ENCODE data around the gene GRK4. TPM values are rescaled to one million over a fixed set of nuclear protein-coding genes. Genes with fewer than 3 reads are reported as not detected.
"Not testable (repeated sequence)": the region's sequence is repeated elsewhere in the genome, so short reads cannot be mapped to it uniquely, and the experiment has no call there.

GRK4 gene
- total RNA-seq, 1 donor from 2014 or later, result 14.9 TPM

GRCh38 chr4:2981256-2981819, 18.0 kb downstream of the GRK4 start:
- Mint-ChIP-seq H3K27ac (no peak overlapping the region), H3K36me3 (ENCODE audit: insufficient read depth) (no peaks in the 10 kb centered on the region), H3K27me3 (peaks cover 5% of the 10 kb centered on the region), H3K9me3 (ENCODE audit: low read depth) (no peaks in the 10 kb centered on the region), H3K4me1 (ENCODE audit: low read depth) (peaks cover 9% of the 10 kb centered on the region), H3K4me3 (ENCODE audit: low read depth) (no peak overlapping the region)
- TF ChIP-seq CTCF (IDR thresholded peaks at IDR 0.05; ENCODE audit: unreplicated experiment), result no peak
- DNase-seq (ENCODE audit: low spot score, unreplicated experiment), result no peak

- H3K27ac Mint-ChIP-seq, result no peak overlapping the region
- no peak for TF ChIP-seq CTCF (IDR thresholded peaks at IDR 0.05; ENCODE audit: unreplicated experiment)
Measured at GRCh38 chr4:2982012-2982411, 18.6 kb downstream of the GRK4 start.

GRCh38 chr4:2983715-2984114, 20.3 kb downstream of the GRK4 start:
- not testable (repeated sequence) for H3K4me3 Mint-ChIP-seq (ENCODE audit: low read depth); H3K27me3 Mint-ChIP-seq; H3K27ac Mint-ChIP-seq; DNase-seq (ENCODE audit: low spot score, unreplicated experiment); H3K36me3 Mint-ChIP-seq (ENCODE audit: insufficient read depth); H3K9me3 Mint-ChIP-seq (ENCODE audit: low read depth); H3K4me1 Mint-ChIP-seq (ENCODE audit: low read depth)

More at GRCh38 chr4:2982012-2982411, 18.6 kb downstream of the GRK4 start:
- H3K9me3 Mint-ChIP-seq (ENCODE audit: low read depth), result no peaks in the 10 kb centered on the region
- H3K36me3 Mint-ChIP-seq (ENCODE audit: insufficient read depth), result no peaks in the 10 kb centered on the region
- H3K27me3 Mint-ChIP-seq, result peaks cover 5% of the 10 kb centered on the region
- peaks cover 5% of the 10 kb centered on the region for H3K4me1 Mint-ChIP-seq (ENCODE audit: low read depth)
- H3K4me3 Mint-ChIP-seq (ENCODE audit: low read depth), result no peak overlapping the region
- DNase-seq (ENCODE audit: low spot score, unreplicated experiment), result no peak

DNA sequence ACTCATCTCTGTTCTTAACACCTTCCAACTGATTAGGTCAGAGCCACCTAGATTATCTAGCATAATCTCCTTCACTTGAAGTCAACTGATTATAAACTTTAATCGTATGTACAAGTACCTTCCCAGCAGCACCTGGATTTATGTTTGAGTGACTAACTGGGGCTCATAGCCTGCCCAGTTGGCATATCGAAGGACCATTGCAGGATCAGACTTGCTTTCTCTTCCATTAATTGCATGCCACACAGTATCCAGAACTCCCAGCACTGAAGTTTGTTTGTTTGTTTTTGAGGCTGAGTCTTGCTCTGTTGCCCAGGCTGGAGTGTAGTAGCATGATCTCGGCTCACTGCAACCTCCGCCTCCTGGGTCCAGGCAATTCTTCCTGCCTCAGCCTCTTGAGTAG, 27.9 kb downstream of the GRK4 start:
- peaks cover 4% of the 10 kb centered on the region for H3K36me3 Mint-ChIP-seq (ENCODE audit: insufficient read depth)
- H3K4me1 Mint-ChIP-seq (ENCODE audit: low read depth), result no peaks in the 10 kb centered on the region
- no peak overlapping the region for H3K4me3 Mint-ChIP-seq (ENCODE audit: low read depth)
- no peak for TF ChIP-seq CTCF (IDR thresholded peaks at IDR 0.05; ENCODE audit: unreplicated experiment)
- H3K27ac Mint-ChIP-seq, result no peak overlapping the region
- H3K27me3 Mint-ChIP-seq, result no peaks in the 10 kb centered on the region
- DNase-seq (ENCODE audit: low spot score, unreplicated experiment), result no peak
- no peaks in the 10 kb centered on the region for H3K9me3 Mint-ChIP-seq (ENCODE audit: low read depth)

DNA sequence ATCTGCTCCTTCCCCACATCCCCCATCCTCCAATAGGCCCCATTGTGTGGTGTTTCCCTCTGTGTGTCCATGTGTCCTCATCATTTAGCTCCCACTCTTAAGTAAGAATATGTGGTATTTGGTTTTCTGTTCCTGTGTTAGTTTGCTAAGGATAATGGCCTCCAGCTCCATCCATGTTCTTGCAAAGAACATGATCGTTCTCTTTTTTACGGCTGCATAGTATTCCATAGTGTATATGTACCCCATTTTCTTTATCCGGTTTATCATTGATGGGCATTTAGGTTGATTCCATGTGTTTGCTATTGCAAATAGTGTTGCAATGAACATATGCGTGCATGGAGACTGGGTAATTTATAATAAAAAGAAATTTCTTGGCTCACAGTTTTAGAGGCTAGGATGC, 31.5 kb downstream of the GRK4 start:
- H3K27ac Mint-ChIP-seq, result no peak overlapping the region
- no peak for DNase-seq (ENCODE audit: low spot score, unreplicated experiment)
- TF ChIP-seq CTCF (IDR thresholded peaks at IDR 0.05; ENCODE audit: unreplicated experiment), result no peak
- H3K4me3 Mint-ChIP-seq (ENCODE audit: low read depth), result no peak overlapping the region
- peaks cover 1% of the 10 kb centered on the region for H3K36me3 Mint-ChIP-seq (ENCODE audit: insufficient read depth)
- no peaks in the 10 kb centered on the region for H3K9me3 Mint-ChIP-seq (ENCODE audit: low read depth)
- H3K4me1 Mint-ChIP-seq (ENCODE audit: low read depth), result no peaks in the 10 kb centered on the region
- no peaks in the 10 kb centered on the region for H3K27me3 Mint-ChIP-seq

DNA sequence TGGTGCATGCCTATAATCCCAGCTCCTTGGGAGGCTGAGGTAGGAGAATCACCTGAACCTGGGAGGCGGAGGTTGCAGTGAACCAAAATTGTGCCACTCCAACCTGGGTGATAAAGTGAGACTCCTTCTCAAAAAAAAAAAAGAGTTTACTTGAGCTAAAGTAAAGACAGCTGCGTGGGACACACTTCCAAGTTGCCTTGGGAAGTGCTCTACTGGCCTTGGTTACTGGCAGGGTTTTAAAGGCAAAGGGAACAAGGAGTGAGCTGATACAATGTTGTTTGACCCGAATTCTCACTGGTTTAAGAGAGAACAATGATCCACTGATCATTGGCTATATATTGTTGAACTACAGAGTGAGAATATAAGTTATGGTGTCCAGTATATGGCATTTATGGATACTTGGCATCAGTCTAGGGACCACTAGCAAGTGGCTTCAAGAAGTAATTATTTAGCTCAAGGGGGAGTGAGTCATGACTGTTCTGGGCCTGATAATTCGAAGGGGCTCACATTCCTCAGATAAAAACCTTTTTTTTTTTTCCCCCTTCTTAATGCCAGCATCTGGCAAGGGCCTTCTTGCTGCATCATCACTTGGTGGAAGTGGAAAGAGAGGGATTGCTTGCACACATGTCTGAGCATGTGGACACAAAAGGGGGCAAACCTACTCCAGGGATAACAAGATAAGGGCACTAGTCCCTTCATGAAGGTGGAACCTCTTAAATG, 32.3 kb downstream of the GRK4 start:
- no peak overlapping the region for H3K27ac Mint-ChIP-seq
- H3K27me3 Mint-ChIP-seq, result no peaks in the 10 kb centered on the region
- DNase-seq (ENCODE audit: low spot score, unreplicated experiment), result no peak
- H3K4me1 Mint-ChIP-seq (ENCODE audit: low read depth), result no peaks in the 10 kb centered on the region
- H3K36me3 Mint-ChIP-seq (ENCODE audit: insufficient read depth), result peaks cover 1% of the 10 kb centered on the region
- H3K9me3 Mint-ChIP-seq (ENCODE audit: low read depth), result no peaks in the 10 kb centered on the region
- no peak overlapping the region for H3K4me3 Mint-ChIP-seq (ENCODE audit: low read depth)
- no peak for TF ChIP-seq CTCF (IDR thresholded peaks at IDR 0.05; ENCODE audit: unreplicated experiment)

All from progenitor cell of endocrine pancreas (in vitro differentiated cells).